Activated CD4-positive, CD25-positive, alpha-beta regulatory T cell treated with anti-CD3 and anti-CD28 coated beads, Interleukin-2, amount 50 U/mL, for 72 hours (primary cell): ENCODE data around the gene SDE2.
"Not testable (repeated sequence)": the region's sequence is repeated elsewhere in the genome, so short reads cannot be mapped to it uniquely, and the experiment has no call there.

Source experiments
- DNase-seq: peaks from one replicate; pipeline ENCODE4 v3.0.0; 2021

SDE2 gene

DNA sequence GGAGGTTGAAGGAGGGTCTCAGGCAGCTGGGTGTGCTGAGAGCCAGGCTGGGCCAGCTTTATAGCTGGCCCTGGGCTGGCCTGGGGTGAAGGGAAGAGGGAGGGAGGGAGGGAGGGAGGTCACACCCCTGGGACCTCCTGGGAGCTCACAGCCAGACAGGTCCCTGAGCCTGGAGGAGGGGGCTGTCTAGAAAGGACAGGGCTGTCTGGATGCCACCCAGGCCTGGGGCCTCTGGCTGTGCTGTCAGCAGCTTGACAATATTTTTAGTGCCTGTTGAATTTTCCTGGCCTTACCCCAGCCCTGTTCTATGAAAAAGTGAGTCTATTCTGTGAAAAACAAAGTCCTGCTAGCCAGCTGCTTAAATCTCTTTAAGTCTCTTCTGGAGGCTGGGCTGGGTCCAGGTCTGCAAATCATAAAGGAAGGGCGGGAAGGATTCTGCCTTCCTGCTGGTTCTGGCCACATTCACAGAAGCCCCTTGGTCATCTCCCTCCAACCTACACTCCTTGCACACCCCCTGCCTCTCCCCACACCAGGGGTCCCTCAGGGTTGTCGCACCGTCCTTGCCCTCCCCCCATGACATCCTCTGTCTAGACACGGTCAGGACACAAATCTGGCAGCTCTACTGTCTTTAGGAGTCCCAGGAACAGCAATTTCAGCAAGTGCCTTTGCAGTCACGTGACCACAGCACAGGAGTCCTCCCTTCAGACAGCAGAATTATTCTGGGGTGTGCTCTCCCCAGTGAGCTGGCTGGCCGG lies 57.8 kb downstream of the SDE2 start, which contains the start of gene LEFTY2:
Gene LEFTY2 (minus strand): TSS at position 34 of the 755 bp plus-strand sequence. CDS start 80 bp downstream, outside the sequence.
- no peak for DNase-seq

DNA sequence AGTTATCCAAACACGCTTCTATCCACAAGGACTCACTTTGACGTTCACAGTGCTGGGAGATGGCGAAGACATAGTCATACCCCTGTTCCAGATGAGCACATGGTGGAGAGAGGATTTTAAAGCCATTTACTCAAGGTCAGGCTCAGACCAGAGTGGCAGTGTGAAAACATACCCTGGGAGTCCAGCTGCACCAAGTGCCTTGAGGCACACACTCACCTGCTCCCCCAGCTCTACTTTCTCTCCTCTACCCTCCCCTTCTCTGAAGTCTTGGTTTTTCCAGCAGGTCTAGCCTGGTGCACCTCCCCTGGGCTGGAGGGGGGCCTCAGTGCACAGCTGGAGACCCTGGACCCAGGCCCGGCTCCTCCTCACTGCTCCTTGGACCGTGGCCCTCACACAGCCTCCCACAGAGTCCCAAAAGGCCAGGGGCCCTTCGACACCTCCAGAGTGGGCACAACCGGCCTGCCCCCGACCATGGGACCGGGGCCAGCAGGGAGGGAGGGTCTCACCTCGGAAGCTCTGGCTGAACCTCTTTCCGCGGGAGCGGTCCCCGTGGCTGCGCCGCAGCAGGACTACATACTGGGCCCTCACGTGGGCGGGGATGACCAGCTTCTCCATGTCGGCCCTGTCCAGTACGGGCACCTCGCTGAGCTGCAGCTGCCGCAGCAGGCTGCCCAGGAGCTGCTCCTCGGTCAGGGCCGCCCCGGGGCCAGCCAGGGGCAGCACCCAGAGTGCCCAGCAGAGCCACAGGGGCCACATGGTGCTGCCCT lies 58.6 kb downstream of the SDE2 start:
- no peak for DNase-seq

DNA sequence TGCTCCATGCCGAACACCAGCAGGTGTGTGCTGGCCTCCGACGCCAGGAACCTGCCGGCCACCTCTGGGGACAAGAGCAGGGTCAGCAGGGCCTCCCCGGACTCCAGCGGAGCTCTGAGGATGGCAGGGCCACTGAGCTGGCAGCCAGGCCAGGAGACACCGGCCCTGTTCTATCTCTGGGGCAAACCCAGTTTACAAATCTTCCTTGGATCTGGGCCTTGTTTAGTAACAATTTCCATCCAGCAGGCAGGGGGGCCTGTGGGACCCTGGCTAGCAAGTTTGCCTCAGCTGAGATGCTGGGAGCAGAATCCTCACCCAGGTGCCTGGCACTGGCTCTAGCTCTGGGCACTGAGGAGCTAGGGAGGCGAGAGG lies 59.2 kb downstream of the SDE2 start:
- not testable (repeated sequence) for DNase-seq

DNA sequence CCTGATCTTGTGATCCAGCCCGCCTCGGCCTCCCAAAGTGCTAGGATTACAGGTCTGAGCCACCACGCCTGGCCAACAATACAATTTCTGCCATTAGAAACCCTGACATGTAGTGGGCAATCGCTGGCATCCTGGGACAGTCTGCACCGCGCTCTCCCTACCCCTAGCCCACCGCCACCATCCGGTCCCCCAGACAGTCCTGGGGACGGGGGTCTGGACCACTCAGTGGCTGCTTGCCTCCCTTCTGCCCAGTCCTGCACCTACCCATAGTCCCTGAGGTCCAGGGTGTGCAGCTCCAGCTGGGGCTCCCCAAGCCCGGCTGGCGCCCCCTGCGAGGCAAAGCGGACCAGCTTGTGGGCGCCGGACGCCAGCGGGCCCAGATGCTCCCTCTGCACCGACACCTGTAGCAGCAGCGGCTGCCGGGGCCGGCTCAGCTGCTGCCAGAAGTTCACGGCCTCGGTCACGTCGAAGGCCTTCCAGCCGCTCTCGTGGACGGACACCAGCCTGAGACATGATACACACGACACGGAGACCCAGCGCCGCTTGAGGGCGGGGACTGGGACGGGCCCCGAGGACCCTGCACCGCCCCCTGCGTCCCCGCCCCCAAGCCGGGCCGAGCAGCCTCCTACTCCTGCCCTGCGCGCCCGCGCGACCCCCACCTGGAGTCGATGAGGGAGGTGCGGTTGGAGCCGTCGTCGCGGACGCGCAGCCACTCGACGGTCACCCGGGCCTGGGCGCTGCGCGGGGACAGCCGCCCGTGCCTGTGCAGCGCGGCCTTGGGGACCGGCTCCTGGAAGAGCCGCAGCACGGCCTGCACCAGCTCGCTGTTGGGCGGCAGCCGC lies 59.8 kb downstream of the SDE2 start:
- not testable (repeated sequence) for DNase-seq

DNA sequence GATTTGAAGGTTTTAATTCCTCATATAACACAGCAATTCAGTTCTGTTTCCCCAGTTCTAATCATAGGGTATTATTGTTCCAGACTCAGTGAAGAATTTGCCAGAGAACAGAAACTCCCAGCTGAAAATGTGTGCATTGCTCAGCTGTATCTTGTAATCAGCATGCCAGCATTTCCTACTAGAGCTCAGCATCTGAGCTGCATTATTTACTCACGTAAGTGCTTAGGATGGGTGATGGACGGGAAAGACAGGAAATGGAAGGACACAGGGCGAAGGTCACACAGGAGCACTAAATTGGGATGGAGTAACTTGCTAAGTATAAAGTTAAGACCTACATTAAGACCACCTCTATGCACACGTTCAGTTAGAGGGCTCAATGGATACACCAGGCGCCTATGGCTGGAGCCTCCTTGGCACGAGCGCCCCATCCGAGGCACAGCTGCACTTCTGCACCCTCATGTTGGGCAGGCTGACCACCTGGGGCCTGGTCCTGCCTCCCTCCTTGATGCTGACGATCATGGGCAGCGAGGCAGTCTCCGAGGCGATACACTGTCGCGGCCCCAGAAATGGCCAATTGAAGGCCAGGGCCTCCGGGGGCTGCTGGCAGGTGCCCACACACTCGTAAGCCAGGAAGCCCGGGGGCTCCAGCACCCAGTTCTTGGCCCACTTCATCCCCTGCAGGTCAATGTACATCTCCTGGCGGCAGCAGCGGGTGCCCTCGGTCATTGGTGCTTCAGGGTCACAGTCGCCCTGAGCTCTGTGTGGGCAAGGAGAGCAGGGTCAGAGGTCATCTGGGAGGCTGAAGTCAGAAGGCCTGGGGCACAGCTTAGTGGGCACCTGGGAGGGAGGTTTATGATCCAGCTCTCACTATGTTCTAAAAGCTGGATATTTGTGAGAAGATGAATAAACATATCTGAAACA lies 61.8 kb downstream of the SDE2 start:
- no peak for DNase-seq

DNA sequence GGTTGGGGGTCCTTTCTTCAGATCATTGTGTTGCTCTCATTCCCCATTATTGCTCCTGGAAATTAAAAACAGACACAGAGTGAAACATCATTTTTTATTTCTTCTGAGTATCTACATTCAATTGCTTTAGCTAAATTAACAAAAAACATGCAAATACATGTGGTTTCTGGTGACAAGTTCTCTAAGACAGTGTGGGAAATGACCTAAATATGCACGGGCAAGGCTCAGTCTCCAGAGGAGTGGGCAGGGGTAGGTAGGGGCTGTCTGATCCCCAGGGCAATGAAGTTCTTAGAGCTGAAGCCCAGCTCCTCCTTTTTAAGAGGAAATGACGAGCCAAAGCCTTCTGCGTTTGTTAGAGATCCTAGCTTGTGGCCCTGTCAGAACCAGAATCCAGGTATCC lies 62.6 kb downstream of the SDE2 start:
- no peak for DNase-seq

DNA sequence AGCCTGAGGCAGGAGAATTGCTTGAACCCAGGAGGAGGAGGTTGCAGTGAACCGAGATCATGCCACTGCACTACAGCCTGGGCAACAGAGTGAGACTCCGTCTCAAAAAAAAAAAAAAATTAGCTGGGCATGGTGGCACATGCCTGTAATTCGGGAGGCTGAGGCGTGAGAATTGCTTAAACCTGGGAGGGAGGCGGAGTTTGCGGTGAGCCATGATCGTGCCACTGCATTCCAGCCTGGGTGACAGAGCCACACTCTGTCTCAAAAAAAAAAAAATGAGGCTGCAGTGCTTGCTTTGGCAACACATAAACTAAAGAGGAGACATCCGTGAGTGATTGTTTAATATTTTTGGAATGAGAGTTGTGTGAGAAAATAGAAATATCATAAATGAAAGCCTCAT lies 63.1 kb downstream of the SDE2 start:
- DNase-seq = not testable (repeated sequence)

DNA sequence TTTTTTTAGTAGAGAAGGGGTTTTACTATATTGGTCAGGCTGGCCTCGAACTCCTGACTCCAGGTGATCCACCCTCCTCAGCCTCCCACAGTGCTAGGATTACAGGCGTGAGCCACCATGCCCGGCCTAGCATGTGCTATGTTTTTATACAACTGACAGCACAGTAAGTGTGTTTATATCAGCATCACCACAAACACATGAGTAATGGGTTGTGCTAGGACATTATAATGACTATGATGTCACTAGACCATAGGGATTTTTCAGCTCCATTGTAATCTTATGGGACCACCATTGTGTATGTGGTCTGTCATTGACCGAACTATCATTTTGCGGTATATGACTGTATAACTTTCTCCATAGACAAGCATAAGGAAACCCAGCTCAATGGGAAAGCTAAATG lies 64.4 kb downstream of the SDE2 start:
- no peak for DNase-seq

DNA sequence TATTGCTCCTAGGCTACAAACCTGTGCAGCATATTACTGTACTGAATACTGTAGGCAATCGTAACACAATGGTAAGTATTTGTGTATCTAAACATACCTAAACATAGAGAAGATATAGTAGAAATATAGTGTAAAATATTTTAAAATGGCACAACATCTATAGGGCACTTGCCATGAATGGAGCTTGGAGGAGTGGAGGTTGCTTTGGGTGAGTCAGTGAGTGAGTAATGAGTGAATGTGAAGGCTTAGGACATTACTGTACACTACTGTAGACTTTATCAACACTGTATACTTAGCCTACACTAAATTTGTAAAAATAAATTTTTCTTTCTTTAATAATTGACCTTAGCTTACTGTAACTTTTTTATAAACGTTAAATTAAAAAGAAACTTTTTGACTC lies 66.1 kb downstream of the SDE2 start:
- no peak for DNase-seq
